Suprapubic skin (tissue), 4 donors: ENCODE measurements around the gene NKAIN2. TPM values are rescaled to one million over a fixed set of nuclear protein-coding genes. Genes with fewer than 3 reads are reported as not detected.

Source experiments
- DNase-seq, 2 donors: peaks; one replicate each; pipeline ENCODE4 v3.0.0-alpha.2; 2019; ENCODE audit warnings: low spot score in 2 of 2
- H3K27ac ChIP-seq: fragments of 200-600 bp; sonication (generic); one replicate; pipeline ENCODE4 v1.5.1; 2019
- H3K27me3 ChIP-seq: fragments of 200-600 bp; sonication (generic); one replicate; pipeline ENCODE4 v1.5.1; 2019
- H3K36me3 ChIP-seq: fragments of 200-600 bp; sonication (generic); one replicate; pipeline ENCODE4 v1.5.1; 2019
- H3K4me1 ChIP-seq: fragments of 200-600 bp; sonication (generic); one replicate; pipeline ENCODE4 v1.5.1; 2019
- H3K4me3 ChIP-seq: fragments of 200-600 bp; sonication (generic); one replicate; pipeline ENCODE4 v1.5.1; 2019; ENCODE audit warnings: mild to moderate bottlenecking
- H3K9me3 ChIP-seq: fragments of 200-600 bp; sonication (generic); one replicate; pipeline ENCODE4 v1.5.1; 2019
- CTCF ChIP-seq, 2 donors: fragments of 200-600 bp in 1 of 2; fragments of 450-650 bp in 1 of 2; sonication (generic) in 1 of 2; IDR thresholded peaks; one replicate each; pipeline ENCODE4 v1.5.1; 2016 to 2019; ENCODE audit warnings: antibody characterized with exemption in 2 of 2, mild to moderate bottlenecking in 1 of 2, moderate library complexity in 1 of 2
- EP300 ChIP-seq: sonication (generic); formaldehyde crosslinking; IDR thresholded peaks from one replicate; pipeline ENCODE4 v1.6.1; 2017; ENCODE audit warnings: antibody characterized with exemption
- POLR2A ChIP-seq, 2 donors: fragments of 450-650 bp; IDR thresholded peaks; one replicate each; pipeline ENCODE4 v1.6.1; 2017; ENCODE audit warnings: antibody characterized with exemption in 2 of 2, mild to moderate bottlenecking in 2 of 2, moderate library complexity in 2 of 2
- POLR2AphosphoS5 ChIP-seq, 3 donors: sonication (generic); formaldehyde crosslinking; IDR thresholded peaks; one replicate each; pipeline ENCODE4 v1.6.1; 2017; ENCODE audit warnings: antibody characterized with exemption in 3 of 3
- WGBS: methylation state at CpG from one replicate; pipeline ENCODE4 v1.1.5; 2018; 5-methylcytosine and 5-hydroxymethylcytosine counted together
- total RNA-seq, 4 donors: library from RNA; depleted of rRNA; stranded (reverse); fragments of >200 nt; gene quantifications; one replicate each; pipeline ENCODE4 v1.1.0, GENCODE V29; 2016

NKAIN2 gene
- total RNA-seq, 4 donors from 2014 or later, result 0.40 TPM; not detected in 3

GRCh38 chr6:124798942-124799496, 995.4 kb downstream of the NKAIN2 start:
- no peak for TF ChIP-seq CTCF (IDR thresholded peaks at IDR 0.05)
- no peak for TF ChIP-seq POLR2A (IDR thresholded peaks at IDR 0.05)
- TF ChIP-seq EP300, result no peak
- TF ChIP-seq POLR2AphosphoS5 (IDR thresholded peaks at IDR 0.05), result no peak
- Histone ChIP-seq H3K27me3 (no peaks in the 10 kb centered on the region), H3K4me1 (no peaks in the 10 kb centered on the region), H3K36me3 (no peaks in the 10 kb centered on the region), H3K4me3 (no peak overlapping the region), H3K27ac (no peak overlapping the region), H3K9me3 (no peaks in the 10 kb centered on the region)
- WGBS, result 86% methylated on average over 3 of the region's 3 CpGs
- DNase-seq, result no peak

GRCh38 chr6:124799638-124800037, 996.0 kb downstream of the NKAIN2 start:
- Histone ChIP-seq H3K36me3 (no peaks in the 10 kb centered on the region), H3K27me3 (no peaks in the 10 kb centered on the region), H3K9me3 (no peaks in the 10 kb centered on the region), H3K4me3 (no peak overlapping the region), H3K4me1 (no peaks in the 10 kb centered on the region), H3K27ac (no peak overlapping the region)
- no peak for DNase-seq
- TF ChIP-seq POLR2AphosphoS5 (IDR thresholded peaks at IDR 0.05) (no peak), EP300 (no peak), CTCF (IDR thresholded peaks at IDR 0.05) (no peak), POLR2A (IDR thresholded peaks at IDR 0.05) (no peak)

- WGBS, result 85% methylated on average over 6 of the region's 6 CpGs
- Histone ChIP-seq H3K9me3 (no peaks in the 10 kb centered on the region), H3K27me3 (no peaks in the 10 kb centered on the region), H3K4me3 (no peak overlapping the region), H3K4me1 (no peaks in the 10 kb centered on the region), H3K27ac (no peak overlapping the region), H3K36me3 (no peaks in the 10 kb centered on the region)
- DNase-seq, result no peak
- TF ChIP-seq CTCF (IDR thresholded peaks at IDR 0.05) (no peak), EP300 (no peak), POLR2A (IDR thresholded peaks at IDR 0.05) (no peak), POLR2AphosphoS5 (IDR thresholded peaks at IDR 0.05) (no peak)
Observed at GRCh38 chr6:124800222-124800621, 996.6 kb downstream of the NKAIN2 start.

GRCh38 chr6:124812067-124812466, 1008.4 kb downstream of the NKAIN2 start:
- H3K4me1 ChIP-seq, result no peaks in the 10 kb centered on the region
- no peak for DNase-seq
- H3K27ac ChIP-seq, result no peak overlapping the region
- WGBS, result 72% methylated on average over 2 of the region's 2 CpGs
- no peak overlapping the region for H3K4me3 ChIP-seq
- no peaks in the 10 kb centered on the region for H3K27me3 ChIP-seq
- TF ChIP-seq CTCF (IDR thresholded peaks at IDR 0.05) (no peak), EP300 (no peak), POLR2AphosphoS5 (IDR thresholded peaks at IDR 0.05) (no peak), POLR2A (IDR thresholded peaks at IDR 0.05) (no peak)
- H3K36me3 ChIP-seq, result no peaks in the 10 kb centered on the region
- H3K9me3 ChIP-seq, result no peaks in the 10 kb centered on the region

GRCh38 chr6:124819346-124819745, 1015.7 kb downstream of the NKAIN2 start:
- no peak for DNase-seq
- Histone ChIP-seq H3K9me3 (no peaks in the 10 kb centered on the region), H3K4me1 (no peaks in the 10 kb centered on the region), H3K27me3 (no peaks in the 10 kb centered on the region), H3K27ac (no peak overlapping the region), H3K36me3 (no peaks in the 10 kb centered on the region), H3K4me3 (no peak overlapping the region)
- 58% methylated on average over 4 of the region's 4 CpGs for WGBS
- TF ChIP-seq EP300 (no peak), CTCF (IDR thresholded peaks at IDR 0.05) (no peak), POLR2A (IDR thresholded peaks at IDR 0.05) (no peak), POLR2AphosphoS5 (IDR thresholded peaks at IDR 0.05) (no peak)
